ENCODE measurements around the gene NBPF12.
"Not testable (repeated sequence)": the region's sequence is repeated elsewhere in the genome, so short reads cannot be mapped to it uniquely, and the experiment has no call there.

- not testable (repeated sequence) for TF ChIP-seq CTCF (IDR thresholded peaks at IDR 0.05); ZFX (IDR thresholded peaks at IDR 0.05; ENCODE audit: borderline replicate concordance)
Observed at GRCh38 chr1:146926413-146926812, 11.7 kb upstream of the NBPF12 start.

All from 22Rv1 (cell line).